Lower leg skin (tissue), 3 donors: Measurements from ENCODE around the gene LEMD1.

ENCODE experiments used
- POLR2A ChIP-seq, 2 donors: fragments of 450-650 bp; IDR thresholded peaks; one replicate each; pipeline ENCODE4 v1.6.1; 2016 to 2017; ENCODE audit warnings: antibody characterized with exemption in 2 of 2, mild to moderate bottlenecking in 1 of 2, moderate library complexity in 1 of 2
- TF ChIP-seq, protein P1 (sequence below), 3 donors: fragments of 450-650 bp; IDR thresholded peaks; one replicate each; pipeline ENCODE4 v1.5.1; 2016; ENCODE audit warnings: antibody characterized with exemption in 3 of 3, mild to moderate bottlenecking in 3 of 3, moderate library complexity in 2 of 3

DNA sequence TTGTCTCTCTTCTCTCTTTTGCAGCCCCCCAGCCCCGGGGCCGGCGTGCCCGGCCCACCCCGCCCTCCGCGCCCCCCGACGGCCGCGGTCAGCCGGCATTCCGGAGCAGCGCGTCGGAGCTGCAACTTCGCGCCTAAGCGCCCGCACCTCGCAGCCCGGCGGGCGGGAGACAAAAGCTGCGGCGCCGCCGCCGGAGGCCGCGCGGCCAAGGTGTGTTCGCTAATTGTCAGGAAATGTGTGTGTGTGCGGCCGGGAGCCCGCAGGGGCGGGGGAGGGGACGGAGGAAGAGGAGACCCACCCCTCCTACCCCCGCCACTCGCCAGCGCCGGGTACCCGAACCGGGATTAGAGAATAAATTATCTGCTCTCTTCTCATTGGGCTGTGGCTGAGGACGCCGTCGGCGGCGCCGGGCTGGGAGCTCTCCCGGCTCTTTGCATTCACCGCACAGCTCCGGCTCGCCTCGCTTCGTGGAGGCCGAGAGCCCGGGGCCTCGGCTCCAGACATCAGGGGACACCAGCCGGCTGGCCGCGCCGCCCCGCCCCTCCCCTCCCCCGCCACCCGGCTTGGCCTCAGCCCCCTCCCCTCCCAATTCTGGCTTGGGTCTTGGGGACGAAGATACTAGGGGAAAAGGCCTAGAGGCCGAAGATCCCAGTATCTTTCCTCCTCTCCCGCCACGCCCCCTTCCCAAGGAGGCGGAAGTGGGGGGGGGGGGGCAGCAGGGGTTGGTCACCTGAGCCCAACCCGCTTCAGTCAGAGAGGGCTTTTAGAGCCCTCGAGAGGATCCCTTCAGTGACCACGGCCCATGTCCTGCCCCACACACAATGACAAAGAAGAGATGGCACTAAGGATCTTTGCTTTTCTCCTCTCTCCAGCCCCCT, 35.3 kb upstream of the LEMD1 start:
- TF ChIP-seq, protein P1, sequence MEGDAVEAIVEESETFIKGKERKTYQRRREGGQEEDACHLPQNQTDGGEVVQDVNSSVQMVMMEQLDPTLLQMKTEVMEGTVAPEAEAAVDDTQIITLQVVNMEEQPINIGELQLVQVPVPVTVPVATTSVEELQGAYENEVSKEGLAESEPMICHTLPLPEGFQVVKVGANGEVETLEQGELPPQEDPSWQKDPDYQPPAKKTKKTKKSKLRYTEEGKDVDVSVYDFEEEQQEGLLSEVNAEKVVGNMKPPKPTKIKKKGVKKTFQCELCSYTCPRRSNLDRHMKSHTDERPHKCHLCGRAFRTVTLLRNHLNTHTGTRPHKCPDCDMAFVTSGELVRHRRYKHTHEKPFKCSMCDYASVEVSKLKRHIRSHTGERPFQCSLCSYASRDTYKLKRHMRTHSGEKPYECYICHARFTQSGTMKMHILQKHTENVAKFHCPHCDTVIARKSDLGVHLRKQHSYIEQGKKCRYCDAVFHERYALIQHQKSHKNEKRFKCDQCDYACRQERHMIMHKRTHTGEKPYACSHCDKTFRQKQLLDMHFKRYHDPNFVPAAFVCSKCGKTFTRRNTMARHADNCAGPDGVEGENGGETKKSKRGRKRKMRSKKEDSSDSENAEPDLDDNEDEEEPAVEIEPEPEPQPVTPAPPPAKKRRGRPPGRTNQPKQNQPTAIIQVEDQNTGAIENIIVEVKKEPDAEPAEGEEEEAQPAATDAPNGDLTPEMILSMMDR (IDR thresholded peaks at IDR 0.05): no peak
- TF ChIP-seq POLR2A (IDR thresholded peaks at IDR 0.05): no peak
